ENCODE data around the gene ATP10D.
"Not testable (repeated sequence)": the region's sequence is repeated elsewhere in the genome, so short reads cannot be mapped to it uniquely, and the experiment has no call there.

Gene ATP10D

GRCh38 chr4:47531954-47532321 is 46.9 kb downstream of the ATP10D start:
- DNase-seq: no peak
- intact Hi-C loops (cut with DNase I): no loop called here

- intact Hi-C loops (cut with DNase I): no loop called here
- no peak for DNase-seq
Observed at GRCh38 chr4:47532658-47533057, 47.6 kb downstream of the ATP10D start.

DNA sequence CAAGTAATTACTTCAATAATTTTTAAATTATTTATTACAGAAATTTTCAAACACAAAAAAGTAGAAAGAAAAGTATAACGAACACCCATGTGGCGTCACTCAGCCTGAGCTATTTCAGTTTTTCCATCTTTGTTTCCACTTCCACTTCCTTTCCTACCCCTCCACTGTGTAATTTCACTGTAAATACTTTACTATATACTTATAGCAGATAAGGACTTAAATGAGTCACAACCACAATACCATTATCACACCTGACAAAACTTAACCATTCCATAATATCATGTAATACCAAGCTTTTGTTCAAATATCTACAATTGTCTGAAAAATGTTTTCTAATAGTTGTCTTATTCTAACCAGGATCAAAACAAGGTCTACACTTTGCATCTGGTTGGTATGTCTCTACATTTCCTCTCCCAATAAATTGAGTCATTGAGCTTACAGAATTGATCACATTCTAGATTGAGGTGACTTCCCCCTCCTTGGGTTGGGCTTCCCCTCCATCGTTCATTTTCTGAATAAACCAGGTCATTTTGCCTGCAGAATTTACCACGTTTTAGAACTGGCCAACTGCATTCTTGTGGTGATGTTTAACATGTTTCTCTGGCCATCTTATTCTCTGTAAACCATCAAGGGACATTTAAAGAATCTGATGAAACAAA is 48.7 kb downstream of the ATP10D start:
- intact Hi-C loops (cut with DNase I): no loop called here

DNA sequence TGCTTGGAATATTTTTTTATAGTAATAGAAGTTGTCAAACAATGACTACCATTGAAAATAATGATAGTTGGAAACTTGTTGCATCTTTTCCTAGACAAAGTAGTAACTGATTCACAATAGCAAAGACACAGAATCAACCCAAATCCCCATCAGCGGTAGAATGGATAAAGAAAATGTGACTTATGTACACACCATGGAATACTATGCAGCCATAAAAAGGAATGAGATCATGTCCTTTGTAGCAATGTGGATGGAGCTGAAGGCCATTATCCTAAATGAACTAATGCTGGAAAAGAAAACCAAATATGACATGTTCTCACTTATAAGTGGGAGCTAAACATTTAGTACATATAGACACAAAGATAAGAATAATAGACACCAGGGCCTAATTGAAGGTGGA is 49.7 kb downstream of the ATP10D start:
- intact Hi-C loops (cut with DNase I): no loop called here
- DNase-seq: no peak

More for the DNA sequence above, 48.7 kb downstream of the ATP10D start:
- DNase-seq: no peak

- intact Hi-C loops (cut with DNase I): no loop called here
Observed at GRCh38 chr4:47535567-47536147, 50.6 kb downstream of the ATP10D start.

DNA sequence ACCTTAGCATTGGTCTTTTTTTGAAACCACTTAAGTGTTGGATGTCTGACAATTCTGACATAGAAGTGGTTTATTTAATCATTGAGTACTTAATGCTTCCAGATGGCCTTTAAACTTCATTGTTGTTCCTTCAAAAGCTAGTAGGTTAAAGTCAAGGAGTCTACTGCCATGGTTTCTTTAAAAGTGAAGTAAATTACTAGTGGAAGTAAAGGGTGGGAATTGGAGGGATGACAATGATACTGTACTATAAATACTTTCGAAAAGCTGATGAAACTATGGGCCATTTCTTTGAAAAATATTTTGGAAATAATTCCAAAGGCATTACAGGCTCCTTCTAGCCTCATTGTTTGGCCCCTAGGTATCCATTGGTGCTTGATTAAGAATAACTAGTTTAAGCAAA is 51.9 kb downstream of the ATP10D start:
- intact Hi-C loops (cut with DNase I): no loop called here
- DNase-seq: no peak

More at GRCh38 chr4:47535567-47536147, 50.6 kb downstream of the ATP10D start:
- no peak for DNase-seq

GRCh38 chr4:47538111-47538824 is 53.2 kb downstream of the ATP10D start:
- no peak for DNase-seq
- intact Hi-C loops (cut with DNase I): no loop called here

GRCh38 chr4:47538825-47539154 is 53.7 kb downstream of the ATP10D start:
- no peak for DNase-seq
- intact Hi-C loops (cut with DNase I): no loop called here

DNA sequence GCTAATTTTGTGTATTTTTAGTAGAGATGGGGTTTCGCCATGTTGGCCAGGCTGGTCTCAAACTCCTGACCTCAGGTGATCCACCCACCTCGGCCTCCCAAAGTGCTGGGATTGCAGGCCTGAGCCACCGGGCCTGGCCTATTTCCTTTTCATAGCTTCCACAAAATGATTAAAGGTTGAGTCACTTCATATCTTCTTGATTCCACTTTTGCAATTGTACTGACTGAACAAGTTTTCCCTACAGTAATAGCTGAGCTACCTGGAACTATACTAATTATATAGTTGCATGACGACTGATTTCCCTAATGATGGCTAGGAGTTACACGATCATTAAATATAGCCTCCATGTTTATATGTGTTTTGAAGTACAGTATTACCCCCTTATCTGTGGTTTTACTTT is 57.6 kb downstream of the ATP10D start:
- DNase-seq; intact Hi-C loops (cut with DNase I): not testable (repeated sequence)

- intact Hi-C loops (cut with DNase I): no loop called here
- DNase-seq: no peak
Observed at GRCh38 chr4:47543331-47543730, 58.3 kb downstream of the ATP10D start.

GRCh38 chr4:47550357-47550756 is 65.3 kb downstream of the ATP10D start:
- intact Hi-C loops (cut with DNase I); DNase-seq: not testable (repeated sequence)

- DNase-seq: no peak
- intact Hi-C loops (cut with DNase I): no loop called here
Observed at GRCh38 chr4:47550899-47551548, 65.9 kb downstream of the ATP10D start.

DNA sequence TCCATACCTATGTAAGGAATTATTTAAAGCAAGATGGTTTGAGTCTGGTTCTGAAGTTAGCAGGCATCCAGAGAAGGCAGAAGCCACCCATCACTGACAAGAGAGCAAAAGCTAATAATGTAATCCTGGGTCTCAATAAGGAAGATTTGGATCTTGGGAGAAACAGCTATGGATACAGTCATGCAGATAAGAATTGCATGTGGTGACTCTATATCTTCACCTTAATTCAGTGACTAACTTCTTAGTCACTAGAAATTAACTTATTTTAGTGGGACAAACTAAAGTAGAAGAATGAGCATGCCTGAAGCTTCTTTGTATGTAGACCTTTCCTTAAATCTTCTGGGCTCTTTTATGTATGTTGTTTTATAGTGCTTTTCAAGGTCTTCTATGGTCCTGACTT is 66.6 kb downstream of the ATP10D start:
- intact Hi-C loops (cut with DNase I): no loop called here
- no peak for DNase-seq

DNA sequence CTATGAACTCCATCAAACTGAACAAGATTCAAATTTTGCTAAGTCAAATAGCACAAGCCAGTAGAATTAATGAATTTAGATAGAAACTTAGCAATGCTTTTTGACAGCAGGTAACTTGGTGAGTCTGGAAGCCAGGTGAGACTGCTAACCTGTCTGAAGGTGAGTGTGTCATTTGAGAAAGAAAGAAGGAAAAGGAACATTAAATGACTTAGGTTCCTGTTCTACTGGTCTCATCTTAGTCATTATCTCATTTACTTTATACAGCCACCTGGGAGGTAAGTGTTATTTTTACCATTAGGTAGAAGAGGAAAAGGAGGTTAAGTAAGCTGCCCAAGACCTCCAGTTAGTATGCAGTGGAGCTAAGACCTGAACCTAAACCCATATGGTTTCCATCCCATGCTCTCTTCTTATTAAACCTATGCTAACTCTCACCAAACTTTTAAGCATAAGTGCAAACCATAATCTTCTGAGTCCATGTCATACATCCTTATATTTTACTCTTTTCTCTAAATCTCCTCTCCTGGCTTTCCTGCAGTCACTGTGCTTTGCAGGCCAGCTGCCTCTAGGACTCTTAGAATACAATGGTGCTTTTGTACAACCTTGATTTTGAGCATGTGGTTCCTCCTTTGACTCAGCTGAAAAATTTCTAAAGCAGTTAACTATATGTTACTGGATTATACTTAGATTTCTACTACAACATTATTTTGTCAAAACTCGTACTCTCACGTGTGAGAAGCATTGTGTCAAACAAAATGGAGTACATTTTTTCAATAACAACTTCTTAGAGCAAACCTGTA is 68.5 kb downstream of the ATP10D start:
- intact Hi-C loops (cut with DNase I): no loop called here
- DNase-seq: no peak

DNA sequence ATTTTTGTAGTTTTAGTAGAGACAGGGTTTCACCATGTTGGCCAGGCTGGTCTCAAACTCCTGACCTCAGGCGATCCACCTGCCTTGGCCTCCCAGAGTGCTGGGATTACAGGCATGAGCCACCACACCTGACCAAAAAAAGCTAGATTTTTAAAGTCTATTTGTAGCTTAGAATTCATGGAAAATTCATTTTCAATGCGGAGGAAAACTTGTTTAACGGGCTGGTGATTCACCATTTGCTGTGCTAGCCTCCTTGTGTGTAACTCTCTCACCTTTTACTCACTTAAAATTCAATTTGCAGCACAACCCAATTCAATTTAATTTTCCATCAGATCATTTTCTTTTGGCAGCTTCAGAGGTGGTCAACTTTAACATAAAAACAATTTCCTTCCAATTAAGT is 70.8 kb downstream of the ATP10D start:
- intact Hi-C loops (cut with DNase I); DNase-seq: not testable (repeated sequence)

GRCh38 chr4:47557255-47557654 is 72.2 kb downstream of the ATP10D start:
- no peak for DNase-seq
- intact Hi-C loops (cut with DNase I): no loop called here

- DNase-seq: no peak
- intact Hi-C loops (cut with DNase I): loop anchor here (5.0 kb wide), 1 partner anchor 98 kb away; the partner anchor contains the start of gene COMMD8
Observed at GRCh38 chr4:47560682-47561081, 75.6 kb downstream of the ATP10D start.

DNA sequence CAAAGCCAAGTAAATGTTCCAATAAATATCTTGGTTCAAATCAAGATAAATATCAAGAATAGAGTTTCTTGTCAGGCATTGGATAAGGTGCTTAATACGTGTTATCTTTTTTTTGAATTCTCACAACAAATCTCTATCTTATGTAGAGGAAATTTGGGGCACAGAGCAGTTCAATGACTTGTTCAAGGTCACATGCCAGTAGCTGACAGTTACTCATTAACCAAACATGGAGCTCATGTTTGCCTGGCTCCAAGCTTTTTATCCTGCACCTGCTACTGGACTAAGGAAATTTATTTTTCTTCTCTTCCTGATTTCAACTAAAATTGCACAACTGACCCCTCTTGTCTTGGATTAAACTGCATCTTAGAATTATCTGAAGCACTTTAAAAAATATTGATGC is 76.3 kb downstream of the ATP10D start:
- intact Hi-C loops (cut with DNase I): loop anchor here (5.0 kb wide), 1 partner anchor 99 kb away; the partner anchor contains the start of gene COMMD8
- DNase-seq: no peak

- DNase-seq: no peak
- intact Hi-C loops (cut with DNase I): loop anchor here (5.0 kb wide), 1 partner anchor 100 kb away; the partner anchor contains the start of gene COMMD8
Observed at GRCh38 chr4:47562297-47562696, 77.2 kb downstream of the ATP10D start.

DNA sequence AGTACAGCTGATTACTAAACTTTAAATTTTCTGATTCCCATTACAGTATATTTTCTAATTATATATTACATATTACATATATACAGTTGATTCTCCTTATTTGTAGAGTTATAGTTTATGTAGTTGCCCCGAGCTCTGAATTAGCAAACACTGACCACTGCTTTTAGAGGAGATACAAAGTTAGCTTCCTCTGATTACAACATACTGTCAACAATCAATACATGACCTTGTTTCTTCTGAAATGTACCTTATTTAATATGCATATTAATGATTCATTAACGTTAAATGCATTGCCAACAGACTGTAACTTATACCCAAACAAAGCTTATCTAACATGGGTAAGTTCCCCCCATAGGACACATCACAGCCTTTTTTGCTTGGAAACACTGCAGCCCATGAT is 81.5 kb downstream of the ATP10D start:
- intact Hi-C loops (cut with DNase I): no loop called here

GRCh38 chr4:47566969-47567368 is 81.9 kb downstream of the ATP10D start:
- intact Hi-C loops (cut with DNase I): no loop called here
- no peak for DNase-seq

More for the DNA sequence above, 81.5 kb downstream of the ATP10D start:
- no peak for DNase-seq
